CD4-positive, alpha-beta T cell treated with Interleukin-10 for 1 hour (primary cell): Measurements from ENCODE around the gene TMPRSS15.

Source experiments
- DNase-seq: peaks from one replicate; pipeline ENCODE4 v3.0.0-alpha.2; 2020

The TMPRSS15 gene

GRCh38 chr21:18235545-18235944 lies 168.0 kb downstream of the TMPRSS15 start:
- DNase-seq = no peak

GRCh38 chr21:18228060-18228739 lies 175.4 kb downstream of the TMPRSS15 start:
- no peak for DNase-seq

- no peak for DNase-seq
These were observed 181.2 kb downstream of the TMPRSS15 start for GRCh38 chr21:18222346-18222745.

GRCh38 chr21:18220498-18220897 lies 183.1 kb downstream of the TMPRSS15 start:
- no peak for DNase-seq
